ENCODE data around the gene GMDS. TPM values are rescaled to one million over a fixed set of nuclear protein-coding genes. Genes with fewer than 3 reads are reported as not detected.

GMDS gene
- total RNA-seq, 1 donor from 2014 or later: 27.0 TPM

DNA sequence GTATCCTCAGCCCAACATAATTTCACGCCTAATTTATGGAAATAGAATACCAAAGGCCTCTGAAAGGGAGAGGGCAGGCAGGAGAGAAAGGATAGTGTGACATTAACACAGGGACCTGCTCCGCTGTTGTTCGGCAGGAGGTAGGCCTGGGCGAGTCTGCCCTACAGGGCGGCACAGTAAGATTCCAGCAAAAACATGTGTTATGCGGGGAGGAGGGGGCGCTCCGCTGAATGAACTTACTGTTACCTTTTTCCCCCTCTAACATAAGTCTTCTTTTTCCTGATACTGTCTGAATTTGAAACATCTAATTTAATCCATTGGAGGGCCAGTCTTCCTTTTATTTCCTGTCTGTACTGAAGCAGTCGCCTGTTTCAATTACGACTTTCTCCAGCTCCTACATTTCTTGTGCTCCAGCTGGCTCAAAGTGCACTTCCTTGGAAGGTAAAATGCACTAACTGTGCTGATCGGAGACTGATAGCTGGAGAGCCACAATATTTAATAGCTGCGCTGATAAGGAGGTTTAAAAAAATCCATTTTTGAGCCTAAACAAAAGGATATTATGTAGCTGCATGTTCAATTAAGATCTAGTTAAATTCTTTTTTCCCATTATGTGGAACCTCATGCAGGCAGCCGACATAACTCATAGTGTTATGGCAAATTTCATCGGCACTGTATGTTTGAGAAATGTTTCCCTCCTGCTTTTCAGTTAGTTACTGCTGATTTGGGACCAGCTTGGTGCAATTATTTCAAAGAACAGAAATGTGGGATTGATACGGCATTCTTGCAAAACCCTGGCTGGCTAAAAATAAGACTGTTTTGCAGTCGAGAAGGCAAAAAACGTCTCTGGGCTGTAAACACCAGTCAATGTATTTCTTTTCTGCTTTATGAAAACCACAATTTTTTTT is 442.7 kb downstream of the GMDS start:
- TF ChIP-seq, protein P1, sequence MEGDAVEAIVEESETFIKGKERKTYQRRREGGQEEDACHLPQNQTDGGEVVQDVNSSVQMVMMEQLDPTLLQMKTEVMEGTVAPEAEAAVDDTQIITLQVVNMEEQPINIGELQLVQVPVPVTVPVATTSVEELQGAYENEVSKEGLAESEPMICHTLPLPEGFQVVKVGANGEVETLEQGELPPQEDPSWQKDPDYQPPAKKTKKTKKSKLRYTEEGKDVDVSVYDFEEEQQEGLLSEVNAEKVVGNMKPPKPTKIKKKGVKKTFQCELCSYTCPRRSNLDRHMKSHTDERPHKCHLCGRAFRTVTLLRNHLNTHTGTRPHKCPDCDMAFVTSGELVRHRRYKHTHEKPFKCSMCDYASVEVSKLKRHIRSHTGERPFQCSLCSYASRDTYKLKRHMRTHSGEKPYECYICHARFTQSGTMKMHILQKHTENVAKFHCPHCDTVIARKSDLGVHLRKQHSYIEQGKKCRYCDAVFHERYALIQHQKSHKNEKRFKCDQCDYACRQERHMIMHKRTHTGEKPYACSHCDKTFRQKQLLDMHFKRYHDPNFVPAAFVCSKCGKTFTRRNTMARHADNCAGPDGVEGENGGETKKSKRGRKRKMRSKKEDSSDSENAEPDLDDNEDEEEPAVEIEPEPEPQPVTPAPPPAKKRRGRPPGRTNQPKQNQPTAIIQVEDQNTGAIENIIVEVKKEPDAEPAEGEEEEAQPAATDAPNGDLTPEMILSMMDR (IDR thresholded peaks at IDR 0.05; ENCODE audit: insufficient read depth, low read length, poor library complexity, severe bottlenecking): no peak
- no peak overlapping the region for H3K4me3 ChIP-seq (ENCODE audit: low read depth, low read length)
- H3K27me3 ChIP-seq (ENCODE audit: control insufficient read depth, insufficient read depth, low read length): no peaks in the 10 kb centered on the region
- no peaks in the 10 kb centered on the region for H3K36me3 ChIP-seq (ENCODE audit: control insufficient read depth, insufficient read depth, low read length)
- DNase-seq (ENCODE audit: low read depth): no peak

DNA sequence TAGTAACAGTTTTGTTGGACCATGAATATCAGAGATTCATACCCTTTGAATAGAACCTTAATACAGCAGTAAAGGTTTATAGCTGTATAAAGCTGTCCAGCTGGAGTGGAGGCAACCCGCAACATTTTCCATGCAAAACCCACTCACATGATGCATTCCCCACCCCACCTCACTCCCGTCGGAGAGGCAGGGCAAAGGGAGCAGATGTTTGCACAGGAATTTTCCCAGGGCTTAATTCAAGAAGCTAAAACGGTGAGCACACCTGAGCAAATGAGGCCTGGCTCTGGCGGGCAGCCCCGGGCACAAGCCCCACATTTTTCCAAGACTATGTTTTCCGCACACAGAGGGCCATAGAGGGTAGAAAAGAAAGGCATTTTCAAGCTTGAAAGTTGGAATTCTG is 444.0 kb downstream of the GMDS start:
- H3K27me3 ChIP-seq (ENCODE audit: control insufficient read depth, insufficient read depth, low read length): no peaks in the 10 kb centered on the region
- TF ChIP-seq, protein P1 (IDR thresholded peaks at IDR 0.05; ENCODE audit: insufficient read depth, low read length, poor library complexity, severe bottlenecking): no peak
- no peak overlapping the region for H3K4me3 ChIP-seq (ENCODE audit: low read depth, low read length)
- DNase-seq (ENCODE audit: low read depth): no peak
- H3K36me3 ChIP-seq (ENCODE audit: control insufficient read depth, insufficient read depth, low read length): no peaks in the 10 kb centered on the region

DNA sequence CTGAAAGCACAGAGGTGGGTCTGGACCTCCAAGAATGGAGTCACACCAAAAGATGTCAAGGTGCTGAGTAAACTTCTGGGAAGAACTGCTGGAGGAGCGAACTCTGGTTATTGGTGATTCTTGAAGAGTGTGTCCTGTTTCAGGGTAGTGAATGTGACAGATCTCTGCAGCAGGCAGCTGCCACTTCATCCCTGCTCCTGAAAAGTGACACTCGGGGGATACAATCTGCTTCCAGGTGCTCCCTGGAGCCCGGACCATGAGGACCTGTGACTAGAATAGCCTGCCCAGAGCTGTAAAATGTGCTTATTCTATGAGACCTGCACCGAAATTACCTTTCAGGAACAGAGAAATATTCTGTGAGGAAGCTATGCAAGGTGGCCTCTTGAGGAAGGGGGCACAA is 444.6 kb downstream of the GMDS start:
- no peak for DNase-seq (ENCODE audit: low read depth)
- H3K36me3 ChIP-seq (ENCODE audit: control insufficient read depth, insufficient read depth, low read length): no peaks in the 10 kb centered on the region
- TF ChIP-seq, protein P1 (IDR thresholded peaks at IDR 0.05; ENCODE audit: insufficient read depth, low read length, poor library complexity, severe bottlenecking): no peak
- H3K27me3 ChIP-seq (ENCODE audit: control insufficient read depth, insufficient read depth, low read length): no peaks in the 10 kb centered on the region
- H3K4me3 ChIP-seq (ENCODE audit: low read depth, low read length): no peak overlapping the region

DNA sequence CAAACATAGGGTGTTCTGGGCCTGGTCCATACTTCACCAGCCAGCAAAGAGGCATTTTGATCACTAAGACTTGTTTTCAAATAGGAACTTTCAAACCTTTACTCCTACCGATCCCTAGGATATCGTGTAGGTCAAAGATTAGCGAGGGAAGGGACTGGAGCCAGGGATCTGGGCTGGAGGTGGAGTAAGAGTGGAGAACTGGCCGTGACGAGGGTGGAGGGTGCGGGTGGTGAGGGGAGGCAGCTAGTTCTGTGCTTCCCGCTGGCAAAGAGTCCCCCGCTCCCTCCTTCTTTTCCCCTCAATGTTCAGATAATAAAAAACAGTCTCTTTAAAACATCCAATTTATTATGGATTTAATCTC is 446.5 kb downstream of the GMDS start:
- no peak for DNase-seq (ENCODE audit: low read depth)
- Histone ChIP-seq H3K36me3 (ENCODE audit: control insufficient read depth, insufficient read depth, low read length) (no peaks in the 10 kb centered on the region), H3K27me3 (ENCODE audit: control insufficient read depth, insufficient read depth, low read length) (no peaks in the 10 kb centered on the region), H3K4me3 (ENCODE audit: low read depth, low read length) (no peak overlapping the region)
- TF ChIP-seq, protein P1 (IDR thresholded peaks at IDR 0.05; ENCODE audit: insufficient read depth, low read length, poor library complexity, severe bottlenecking): no peak

DNA sequence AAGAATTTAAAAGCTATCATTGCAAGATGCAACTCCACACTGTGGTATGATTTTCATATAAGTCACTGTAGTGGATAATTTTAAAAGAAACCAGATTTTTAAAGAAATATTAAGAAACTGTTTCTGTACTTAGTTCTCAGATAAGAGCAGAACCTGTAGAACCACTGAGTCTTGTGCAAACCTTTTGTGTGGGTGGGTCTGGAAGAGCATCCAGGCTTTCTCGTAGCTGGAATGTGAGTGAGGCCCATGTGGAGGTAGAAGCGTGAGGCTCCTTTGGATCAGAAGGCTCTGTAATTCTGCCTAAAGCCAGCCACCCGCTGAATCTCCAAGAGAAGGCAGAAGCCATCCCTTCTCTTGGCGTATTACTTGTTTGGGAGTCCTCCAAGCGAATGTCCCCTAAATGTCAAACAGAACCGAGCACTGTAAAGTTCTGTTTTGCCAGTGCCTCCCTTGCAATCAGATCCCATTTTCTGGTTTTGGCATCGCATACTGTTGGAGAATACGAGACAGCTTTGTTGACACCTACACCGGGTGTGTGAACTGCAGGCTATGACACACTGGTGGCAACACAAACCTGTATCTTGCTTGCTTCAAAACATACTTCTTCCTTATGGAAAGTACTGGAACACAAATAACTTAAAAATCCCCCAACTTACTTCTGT is 447.0 kb downstream of the GMDS start:
- H3K4me3 ChIP-seq (ENCODE audit: low read depth, low read length): no peak overlapping the region
- DNase-seq (ENCODE audit: low read depth): no peak
- H3K36me3 ChIP-seq (ENCODE audit: control insufficient read depth, insufficient read depth, low read length): no peaks in the 10 kb centered on the region
- no peaks in the 10 kb centered on the region for H3K27me3 ChIP-seq (ENCODE audit: control insufficient read depth, insufficient read depth, low read length)
- TF ChIP-seq, protein P1 (IDR thresholded peaks at IDR 0.05; ENCODE audit: insufficient read depth, low read length, poor library complexity, severe bottlenecking): no peak

Measured in kidney epithelial cell (primary cell).